HUDEP-2 (cell line): Measurements from ENCODE around the gene CDC42EP1.
A peak's percentile ranks its signal among the peaks of the same experiment; 100 is the strongest.
"Not testable (repeated sequence)": the region's sequence is repeated elsewhere in the genome, so short reads cannot be mapped to it uniquely, and the experiment has no call there.

Experiments used
- DNase-seq, 76 experiments: peaks; one replicate each; lab custom pipeline; 2025; ENCODE audit not compliant: unreplicated experiment in 76 of 76; lab: John Stamatoyannopoulos, UW

Gene CDC42EP1

DNA sequence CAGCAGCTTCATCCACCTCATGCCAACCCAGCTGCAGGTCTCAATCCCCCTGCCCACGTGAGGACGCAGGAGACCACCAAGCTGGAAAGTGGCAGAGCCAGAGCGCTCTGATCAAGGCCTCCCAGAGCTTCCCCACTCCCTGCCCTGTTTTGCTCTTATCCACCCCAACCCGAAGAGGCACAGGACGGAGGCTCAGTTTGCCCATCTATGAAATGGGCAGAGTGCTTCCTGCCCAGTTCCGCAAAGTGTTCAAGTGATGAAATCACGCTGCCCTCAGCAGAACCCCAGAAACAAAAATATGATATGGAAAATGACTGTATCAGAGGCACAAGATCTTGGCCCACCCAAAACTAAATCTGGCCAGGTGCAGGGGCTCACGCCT lies 11.7 kb downstream of the CDC42EP1 start:
- no peak for DNase-seq

DNA sequence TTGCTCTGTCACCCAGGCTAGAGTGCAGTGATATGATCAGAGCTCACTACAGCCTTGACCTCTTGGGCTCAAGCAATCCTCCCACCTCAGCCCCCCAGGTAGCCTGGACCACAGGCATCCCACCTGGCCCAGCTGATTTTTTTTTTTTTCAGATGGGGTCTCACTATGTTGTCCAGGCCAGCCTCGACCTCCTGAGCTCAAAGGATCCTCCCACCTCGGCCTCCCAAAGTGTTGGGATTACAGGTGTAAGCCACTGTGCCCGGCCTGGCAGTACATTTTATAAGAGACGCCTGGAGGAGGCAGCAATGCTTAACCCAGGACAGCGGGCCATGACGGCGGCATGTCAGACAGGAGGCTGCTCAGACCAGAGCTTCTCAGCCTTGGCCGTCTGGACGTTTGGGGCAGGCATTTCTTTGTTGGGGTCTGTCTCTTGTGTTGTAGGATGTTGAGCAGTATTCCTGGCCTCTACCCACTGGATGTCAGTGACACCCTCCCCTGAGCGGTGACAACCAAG lies 15.3 kb downstream of the CDC42EP1 start:
- no peak for DNase-seq

DNA sequence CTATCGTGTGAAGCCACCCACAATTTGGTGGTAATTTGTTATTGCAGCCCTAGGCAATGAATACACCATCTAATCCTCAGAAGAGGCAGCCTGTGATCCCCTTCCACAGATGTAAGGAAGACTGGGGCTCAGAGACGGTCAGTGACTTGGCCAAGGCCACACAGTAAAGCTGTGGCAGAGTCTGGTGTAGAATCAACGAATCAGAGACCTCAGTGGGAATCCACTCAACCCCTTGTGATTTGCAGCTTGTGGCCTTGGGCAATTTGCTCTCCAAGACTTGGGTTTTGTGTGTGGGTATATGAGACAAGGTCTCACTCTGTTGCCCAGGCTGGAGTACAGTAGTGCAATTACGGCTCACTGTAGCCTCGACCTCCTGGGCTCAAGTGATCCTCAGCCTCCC lies 17.7 kb downstream of the CDC42EP1 start:
- DNase-seq, result no peak

DNA sequence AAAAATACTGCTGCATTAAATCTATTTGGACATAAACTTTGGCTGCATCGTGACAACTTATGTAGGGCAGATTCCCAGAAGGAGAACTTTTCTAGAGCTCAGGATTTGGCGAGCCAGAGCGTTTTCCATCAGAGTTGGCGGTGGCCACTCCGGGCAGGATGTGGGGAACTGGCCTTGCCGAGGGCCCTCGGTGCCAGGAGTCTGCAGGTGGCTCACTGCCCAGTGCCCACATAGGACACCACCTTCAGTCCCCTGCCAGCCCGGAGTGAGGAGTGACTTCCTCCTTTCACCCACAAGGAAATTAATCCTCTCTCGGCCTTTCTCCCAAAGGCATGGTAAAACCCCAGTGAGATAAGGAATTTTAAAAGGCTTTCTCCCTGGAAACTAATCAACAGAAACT lies 21.2 kb downstream of the CDC42EP1 start:
- no peak for DNase-seq

DNA sequence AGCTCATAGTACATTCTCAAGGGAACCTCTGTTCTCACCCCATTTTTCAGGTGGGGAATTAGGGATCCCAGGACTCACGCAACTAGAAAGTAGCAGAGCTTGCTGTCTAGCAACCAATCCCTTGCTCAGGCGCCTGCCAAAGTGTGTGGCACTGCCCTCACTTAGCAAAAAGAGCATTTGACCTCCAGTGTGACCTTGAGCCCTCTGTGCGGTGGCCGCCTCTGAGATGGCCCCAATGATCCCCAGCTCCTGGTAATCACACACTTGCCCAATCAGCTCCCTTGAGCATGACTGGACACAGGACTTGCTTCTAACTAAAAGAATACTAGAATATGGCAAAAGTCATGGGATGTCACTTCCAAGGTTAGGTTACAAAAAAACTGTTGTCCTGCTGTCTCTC lies 22.2 kb downstream of the CDC42EP1 start:
- no peak for DNase-seq

DNA sequence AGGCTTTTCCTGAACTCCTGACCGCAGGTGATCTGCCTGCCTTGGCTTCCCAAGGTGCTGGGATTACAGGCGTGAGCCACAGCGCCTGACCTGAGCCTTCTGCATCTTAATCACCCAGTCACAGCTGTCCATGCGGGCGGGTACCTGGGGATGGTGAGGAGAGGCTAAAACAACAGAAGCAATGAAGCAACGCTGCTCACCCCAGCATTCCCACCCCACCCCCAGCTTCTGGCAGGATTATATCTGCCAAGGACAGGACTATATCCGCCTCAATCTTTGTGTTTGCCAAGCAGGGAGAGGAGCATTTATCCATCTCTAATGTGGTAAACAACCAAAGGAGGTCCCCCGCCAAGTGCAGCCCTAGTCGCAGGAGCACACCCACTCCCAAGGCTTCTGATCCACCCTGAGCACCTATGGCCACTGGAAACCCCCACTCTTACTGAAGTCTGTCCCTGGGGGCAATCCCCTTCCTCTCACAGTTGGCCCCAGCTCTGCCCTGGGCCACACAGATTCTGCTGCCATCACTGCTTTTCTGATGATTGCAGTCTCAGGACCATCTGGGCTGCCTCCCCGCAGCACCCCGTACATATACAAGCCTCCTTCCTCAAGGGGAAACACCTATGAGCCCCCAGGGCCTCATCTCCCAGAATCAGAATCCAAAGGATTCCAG lies 28.4 kb downstream of the CDC42EP1 start:
- no peak for DNase-seq

DNA sequence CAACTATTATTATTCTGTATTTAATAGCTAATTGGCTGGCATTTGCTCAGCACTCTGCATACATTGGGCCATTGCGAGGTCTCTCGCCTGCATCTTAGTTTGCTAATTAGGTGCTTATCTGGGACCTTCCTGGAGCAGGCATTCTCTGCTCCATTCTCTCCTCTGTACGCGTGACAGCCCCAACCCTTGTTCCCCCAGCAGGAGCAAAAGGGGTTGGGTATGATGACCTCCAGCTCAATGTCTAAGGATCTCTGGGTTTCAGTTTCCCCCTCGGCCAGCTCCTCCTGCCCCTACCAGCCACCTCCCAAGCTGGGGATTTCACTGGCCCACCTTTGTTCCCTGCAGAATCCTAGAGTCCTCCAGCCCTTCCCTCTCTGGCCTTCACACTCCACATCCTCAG lies 29.4 kb downstream of the CDC42EP1 start:
- no peak for DNase-seq

DNA sequence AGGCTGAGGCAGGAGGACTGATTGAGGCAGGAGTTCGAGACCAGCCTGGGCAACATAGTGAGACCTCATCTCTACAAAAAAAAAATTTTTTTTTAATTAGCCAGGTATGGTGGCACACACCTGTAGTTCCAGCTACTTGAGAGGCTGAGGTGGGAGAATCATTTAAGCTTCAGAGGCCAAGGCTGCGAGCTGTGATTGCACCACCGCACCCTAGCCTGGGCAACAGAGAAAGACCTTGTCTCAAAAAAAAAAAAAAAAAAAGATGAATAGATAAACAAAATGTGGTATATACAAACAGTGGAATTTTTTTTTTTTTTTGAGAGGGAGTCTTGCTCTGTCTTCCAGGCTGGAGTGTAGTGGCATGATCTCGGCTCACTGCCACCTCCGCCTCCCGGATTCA lies 30.8 kb downstream of the CDC42EP1 start:
- not testable (repeated sequence) for DNase-seq

DNA sequence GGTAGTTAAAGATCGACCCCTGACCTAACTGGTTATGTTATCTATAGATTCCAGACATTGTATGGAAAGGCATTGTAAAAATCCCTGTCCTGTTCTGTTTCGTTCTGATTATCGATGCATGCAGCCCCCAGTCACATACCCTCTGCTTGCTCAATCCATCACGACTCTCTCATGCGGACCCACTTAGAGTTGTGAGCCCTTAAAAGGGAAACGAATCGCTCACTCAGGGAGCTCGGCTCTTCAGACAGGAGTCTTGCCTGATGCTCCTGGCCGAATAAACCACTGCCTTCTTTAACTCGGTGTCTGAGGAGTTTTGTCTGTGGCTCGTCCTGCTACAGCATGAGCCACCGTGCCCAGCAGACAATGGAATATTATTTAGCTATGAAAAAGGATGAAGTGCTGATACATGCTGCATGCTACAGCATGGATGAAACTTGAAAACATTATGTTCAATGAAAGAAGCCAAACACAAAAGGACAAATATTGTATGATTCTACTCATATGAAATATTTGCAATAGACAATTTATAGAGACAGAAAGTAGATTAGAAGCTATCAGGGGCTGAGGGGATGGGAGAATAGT lies 31.6 kb downstream of the CDC42EP1 start:
- no peak for DNase-seq

DNA sequence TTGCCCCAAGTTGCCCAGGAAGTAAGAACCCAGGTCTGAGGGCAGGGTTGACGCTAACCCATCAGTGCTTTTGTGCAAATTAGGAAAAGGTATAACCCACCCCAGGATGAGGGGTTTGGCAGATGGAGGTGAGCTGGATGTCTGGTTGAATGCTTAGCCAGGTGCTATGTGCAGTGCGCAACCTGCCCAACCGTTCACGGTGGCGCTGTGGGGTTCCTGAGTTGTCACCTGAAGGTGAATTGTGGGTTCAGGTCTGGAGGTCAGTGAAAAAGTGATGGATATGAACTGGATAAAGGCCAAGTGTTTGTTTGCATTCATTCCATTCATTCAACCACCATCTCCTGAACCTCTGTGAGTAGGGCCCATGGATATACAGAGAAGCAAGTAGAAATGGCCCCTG lies 34.0 kb downstream of the CDC42EP1 start:
- no peak for DNase-seq

DNA sequence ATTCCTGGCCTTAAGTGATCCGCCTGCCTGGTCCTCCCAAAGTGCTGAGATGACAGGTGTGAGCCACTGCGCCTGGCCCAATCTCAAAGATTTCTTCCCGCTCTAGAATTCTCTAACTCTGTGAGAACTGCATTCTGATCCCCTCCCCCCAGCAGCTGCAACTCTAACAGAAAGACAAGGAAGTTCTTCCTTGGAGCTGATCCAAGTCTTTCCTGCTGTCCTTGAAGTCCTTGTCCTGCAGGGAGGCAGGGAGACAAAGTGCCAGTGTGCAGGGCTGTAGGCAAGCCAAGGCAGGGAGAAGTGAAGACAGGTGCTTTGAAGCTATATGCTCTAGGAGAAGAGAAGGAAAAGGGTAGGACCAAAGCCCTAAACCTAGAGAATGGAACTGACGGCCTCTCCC lies 38.9 kb downstream of the CDC42EP1 start:
- DNase-seq, result no peak

DNA sequence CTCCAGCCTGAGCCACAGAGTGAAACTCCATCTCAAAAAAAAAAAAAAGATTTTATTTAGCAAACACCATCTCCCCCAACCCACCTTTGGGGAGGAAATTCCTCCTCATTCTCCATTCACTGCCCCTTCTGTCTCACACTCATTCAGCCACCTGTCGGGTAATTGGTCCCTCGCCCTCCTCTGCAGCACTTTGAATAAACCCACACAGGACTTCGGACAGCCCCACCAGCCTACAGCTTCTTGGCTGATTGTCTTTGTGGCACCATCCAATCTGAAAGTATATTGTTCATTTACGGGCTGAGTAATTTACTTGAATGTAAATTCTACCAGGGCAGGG lies 40.9 kb downstream of the CDC42EP1 start:
- DNase-seq, result no peak

DNA sequence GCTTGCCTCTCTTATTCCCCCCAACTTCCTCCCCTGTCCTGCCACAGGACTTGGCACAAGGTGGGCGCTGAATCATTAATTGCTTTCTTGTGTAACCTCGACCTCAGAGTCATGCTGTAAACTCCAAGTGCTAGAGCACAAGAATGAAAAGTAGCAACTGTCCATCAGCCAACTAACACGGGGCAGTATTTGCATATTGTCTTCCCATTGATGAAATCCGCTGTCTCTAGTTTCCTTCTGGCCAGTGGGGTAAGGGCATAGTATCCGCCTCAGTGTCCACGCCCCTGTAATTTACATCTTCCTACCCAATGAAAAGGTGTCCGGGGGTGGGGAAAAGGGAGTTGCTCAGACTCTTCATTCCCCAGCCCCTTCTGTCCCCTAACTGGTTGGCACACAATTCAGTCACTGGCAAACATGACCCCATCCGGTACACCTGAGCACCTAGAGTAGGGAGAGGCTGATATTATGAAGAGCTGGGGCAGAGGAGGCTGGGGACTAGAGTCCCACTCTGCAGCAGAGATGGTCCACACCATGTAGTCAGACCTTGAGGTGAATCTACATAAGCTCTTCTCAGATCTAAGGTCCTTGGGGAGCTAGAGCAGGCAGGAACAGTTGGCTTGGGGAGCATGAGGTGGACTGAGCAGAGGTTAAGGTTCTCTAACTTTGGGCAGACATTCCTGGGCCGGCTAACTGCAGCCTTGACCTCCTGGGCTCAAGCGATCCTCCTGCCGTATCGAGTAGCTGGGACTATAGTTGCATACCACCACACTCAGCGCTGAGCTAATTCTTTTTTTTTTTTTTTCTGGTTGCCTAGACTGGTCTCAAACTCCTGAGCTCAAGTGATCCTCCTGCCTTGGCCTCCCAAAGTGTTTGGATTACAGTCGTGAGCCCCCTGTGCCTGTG lies 41.5 kb downstream of the CDC42EP1 start:
- no peak for DNase-seq

DNA sequence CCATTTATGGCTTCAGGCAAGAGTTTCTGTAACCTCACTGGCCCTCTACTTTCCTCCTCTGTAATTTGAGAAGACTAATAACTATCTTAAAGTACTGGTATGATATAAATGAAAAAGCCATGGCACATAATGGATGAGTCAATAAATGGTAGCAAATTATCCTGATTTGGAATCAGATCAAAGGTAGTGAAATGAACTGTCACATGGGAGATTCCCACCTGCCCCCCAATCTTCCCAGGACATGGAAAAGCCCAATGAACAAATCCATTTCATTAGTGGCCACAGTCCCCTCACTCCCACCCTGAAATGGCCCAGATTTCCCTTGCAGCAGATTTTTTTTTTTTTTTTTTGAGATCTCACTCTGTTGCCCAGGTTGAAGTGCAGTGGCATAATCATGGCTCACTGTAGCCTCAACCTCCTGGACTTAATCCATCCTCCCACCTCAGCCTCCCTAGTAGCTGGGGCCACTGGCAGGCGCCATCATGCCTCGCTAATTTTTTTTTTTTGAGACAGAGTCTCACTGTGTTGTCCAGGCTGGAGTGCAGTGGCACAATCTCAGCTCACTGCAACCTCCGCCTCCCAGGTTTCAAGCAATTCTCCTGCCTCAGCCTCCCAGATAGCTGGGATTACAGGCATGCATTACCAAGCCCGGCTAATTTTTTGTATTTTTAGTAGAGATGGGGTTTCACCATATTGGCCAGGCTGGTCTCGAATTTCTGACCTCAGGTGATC lies 42.4 kb downstream of the CDC42EP1 start:
- not testable (repeated sequence) for DNase-seq

DNA sequence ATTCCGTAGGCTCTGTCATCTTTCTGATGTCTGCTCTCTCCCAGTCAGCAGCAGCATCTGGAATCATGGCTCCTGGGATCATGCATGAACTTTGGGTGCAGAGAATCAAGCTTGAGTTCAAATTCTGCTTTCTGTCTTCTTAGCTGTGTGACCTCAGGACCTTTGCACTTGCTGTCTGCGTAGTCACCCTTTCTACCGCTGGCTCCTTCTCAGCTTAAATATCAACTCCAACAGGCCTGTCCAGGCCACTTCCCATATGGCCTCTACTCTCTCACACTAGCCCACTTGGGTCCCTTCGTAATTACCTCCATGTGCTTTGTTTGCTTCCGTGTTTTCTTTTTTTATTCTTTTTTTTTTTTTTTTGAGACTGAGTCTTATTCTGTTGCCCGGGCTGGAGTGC lies 43.8 kb downstream of the CDC42EP1 start:
- no peak for DNase-seq

DNA sequence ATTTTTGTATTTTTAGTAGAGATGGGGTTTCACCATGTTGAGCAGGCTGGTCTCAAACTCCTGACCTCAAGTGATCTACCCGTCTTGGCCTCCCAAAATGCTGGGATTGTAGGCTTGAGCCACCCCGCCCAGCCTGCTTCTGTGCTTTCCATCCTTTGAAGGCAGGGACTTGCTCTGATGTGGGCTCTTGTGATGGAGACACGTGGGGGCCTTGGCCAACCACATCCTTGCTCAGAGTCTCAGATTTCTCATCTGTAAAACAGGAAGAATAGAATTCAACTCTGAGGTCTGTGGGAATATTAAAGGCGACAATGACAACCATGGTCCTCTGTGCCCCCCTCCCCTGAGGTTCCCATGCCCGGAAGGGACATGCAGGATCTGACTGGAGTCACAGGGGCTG lies 44.6 kb downstream of the CDC42EP1 start:
- no peak for DNase-seq

DNA sequence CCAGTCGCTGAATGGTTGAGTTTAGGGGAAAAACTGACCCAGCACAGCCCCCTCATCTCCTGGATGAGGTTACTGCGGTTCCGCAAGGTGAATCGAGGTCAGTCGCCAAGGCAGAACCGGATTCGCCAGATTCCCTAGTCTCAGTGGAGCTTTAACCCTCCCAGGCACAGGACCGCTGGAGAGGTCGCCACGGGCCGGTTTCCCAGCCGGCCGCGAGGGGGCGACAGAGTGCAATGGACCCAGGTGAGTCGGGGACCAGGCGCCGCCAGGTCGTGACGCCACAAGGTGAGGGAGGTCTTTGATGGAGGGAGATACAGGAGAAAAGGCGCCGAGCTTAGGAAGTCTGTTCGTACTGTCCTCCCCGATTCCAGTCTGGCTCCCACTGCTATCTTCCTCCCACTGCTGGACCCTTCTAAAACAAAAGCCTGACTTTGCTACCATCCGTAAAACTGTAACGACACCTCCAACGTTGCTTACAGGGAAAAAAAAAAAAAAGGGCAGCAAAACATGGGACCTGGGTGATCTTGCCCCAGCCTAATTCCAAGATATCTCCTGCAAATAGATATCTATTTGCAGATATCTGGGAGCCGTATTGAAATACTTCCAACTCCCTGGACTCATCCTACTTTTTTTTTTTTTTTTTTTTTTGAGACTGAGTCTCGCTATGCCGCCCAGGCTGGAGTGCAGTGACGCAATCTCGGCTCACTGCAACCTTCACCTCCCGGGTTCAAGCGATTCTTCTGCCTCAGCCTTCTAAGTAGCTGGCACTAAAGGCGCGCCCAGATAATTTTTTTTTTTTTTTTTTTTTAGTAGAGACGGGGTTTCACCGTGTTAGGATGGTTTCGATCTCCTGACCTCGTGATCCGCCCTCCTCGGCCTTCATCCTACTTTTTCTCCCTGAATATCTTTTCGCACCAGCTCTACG lies 47.0 kb downstream of the CDC42EP1 start:
- peak in 65 of 76 experiments; percentile 12 to 78 (median 53) for DNase-seq

DNA sequence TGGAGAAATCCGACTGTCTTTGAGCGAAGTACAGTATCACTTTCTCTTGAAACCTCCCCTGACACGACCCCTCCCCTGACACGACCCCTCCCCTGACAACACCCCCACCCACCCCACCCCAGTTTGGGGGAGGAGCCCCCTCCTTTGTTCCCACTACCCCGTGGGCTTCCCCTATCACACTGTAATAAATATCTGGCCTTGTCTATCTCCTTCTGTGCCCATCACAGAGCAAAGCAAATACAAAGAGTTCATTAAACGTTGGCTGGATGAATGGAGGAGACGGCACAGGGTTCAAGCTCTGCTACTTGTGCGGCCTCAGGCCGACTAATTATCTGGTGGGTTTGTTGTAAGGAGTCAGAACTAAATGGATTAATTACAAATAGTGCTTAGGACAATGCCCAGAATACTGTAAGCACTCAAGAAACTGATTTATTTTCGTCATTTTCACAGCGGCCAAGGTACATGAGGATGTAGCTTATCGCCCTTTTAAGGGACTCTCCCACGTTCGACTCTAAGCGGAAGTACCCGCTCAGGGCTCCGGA lies 47.7 kb downstream of the CDC42EP1 start:
- no peak for DNase-seq

DNA sequence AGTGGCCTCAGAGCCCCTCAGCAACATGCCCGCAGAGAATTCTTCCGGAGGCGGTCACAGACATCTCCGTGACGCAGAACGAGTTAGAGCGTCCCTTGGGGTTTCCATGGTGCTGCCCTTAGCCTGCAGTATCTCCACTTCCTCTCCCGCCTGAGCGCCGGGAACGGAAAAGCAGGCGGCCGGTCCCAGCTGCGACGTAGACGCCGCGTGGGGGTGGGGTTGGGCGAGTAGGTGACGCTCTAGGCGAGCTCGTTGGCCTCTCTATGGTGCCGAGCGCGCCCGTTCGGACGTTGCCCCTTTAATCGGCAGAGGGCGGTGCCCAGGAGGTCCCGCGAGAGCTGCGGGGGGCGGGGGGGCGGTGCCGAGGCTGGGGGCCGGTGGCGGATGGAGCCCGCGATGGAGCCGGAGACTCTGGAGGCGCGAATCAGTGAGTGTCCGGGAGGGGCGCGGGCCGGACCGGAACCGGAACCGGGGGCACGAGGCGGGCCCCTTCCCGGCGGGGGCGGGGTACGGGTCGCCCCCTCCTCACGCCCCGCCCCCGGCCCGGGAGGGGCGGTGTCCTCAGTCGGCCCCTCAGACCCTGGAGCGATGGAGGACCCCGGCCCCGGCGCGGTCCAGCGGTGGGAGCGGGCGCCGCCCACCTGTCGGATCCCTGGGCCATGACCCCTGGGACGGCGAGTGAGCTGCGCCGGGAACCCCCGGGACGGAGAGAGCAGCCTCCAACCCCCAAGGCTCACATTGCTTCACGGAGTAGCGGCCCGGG lies 48.4 kb downstream of the CDC42EP1 start, which contains the start of gene GGA1:
TSS of gene GGA1 (plus strand) at position 358 of the 763 bp plus-strand sequence. CDS start at position 385, 27 bp downstream.
- peak in 75 of 76 experiments; percentile 64 to 97 (median 91) for DNase-seq
